Keratinocyte (primary cell): ENCODE measurements around the gene MEAK7. TPM values are rescaled to one million over a fixed set of nuclear protein-coding genes. Genes with fewer than 3 reads are reported as not detected.
A peak's percentile ranks its signal among the peaks of the same experiment; 100 is the strongest.

ENCODE experiments used
- DNase-seq: peaks from one replicate; pipeline ENCODE4 v3.0.0-alpha.2; 2011; ENCODE audit warnings: low read depth, missing footprints, low spot score
- FAIRE-seq: peaks from 2 replicates; lab custom pipeline; 2011; peaks lifted over from hg19 to GRCh38; lab: Jason Lieb, UNC
- H2AFZ ChIP-seq: 2 replicates; pipeline ENCODE4 v1.6.0; 2012; ENCODE audit warnings: low read length, control low read depth, inconsistent platforms; ENCODE audit not compliant: control insufficient read depth
- H3K27ac ChIP-seq: 2 replicates; pipeline ENCODE4 v1.5.1; 2011; ENCODE audit warnings: low read length; ENCODE audit not compliant: control insufficient read depth, insufficient read depth
- H3K27me3 ChIP-seq: 3 replicates; pipeline ENCODE4 v1.6.0; 2011; ENCODE audit warnings: low read length; ENCODE audit not compliant: control insufficient read depth, insufficient read depth; ENCODE audit errors: extremely low read depth
- H3K36me3 ChIP-seq, 2 experiments: 2 replicates in 1 of 2; 3 replicates in 1 of 2; pipeline ENCODE4 v1.5.1; 2011; ENCODE audit warnings: low read length in 2 of 2, mild to moderate bottlenecking in 1 of 2; ENCODE audit not compliant: control insufficient read depth in 2 of 2, insufficient read depth in 2 of 2; ENCODE audit errors: extremely low read depth in 1 of 2
- H3K4me1 ChIP-seq: 3 replicates; pipeline ENCODE4 v1.5.1; 2011; ENCODE audit warnings: low read length; ENCODE audit not compliant: control insufficient read depth, insufficient read depth; ENCODE audit errors: extremely low read depth
- H3K4me2 ChIP-seq: 3 replicates; pipeline ENCODE4 v1.6.0; 2011; ENCODE audit warnings: low read depth, low read length; ENCODE audit not compliant: control insufficient read depth, insufficient read depth; ENCODE audit errors: extremely low read depth
- H3K4me3 ChIP-seq, 3 experiments: fragments of 200-600 bp in 1 of 3; sonication (generic) in 1 of 3; 2 replicates in 2 of 3; 3 replicates in 1 of 3; pipeline ENCODE4 v1.5.1; 2011 to 2016; ENCODE audit warnings: low read length in 3 of 3, mild to moderate bottlenecking in 3 of 3, control low read depth in 2 of 3, inconsistent platforms in 1 of 3, low read depth in 1 of 3, mixed read lengths in 1 of 3, mixed run types in 1 of 3, moderate library complexity in 1 of 3; ENCODE audit not compliant: control insufficient read depth in 2 of 3, insufficient read depth in 2 of 3; ENCODE audit errors: extremely low read depth in 1 of 3
- H3K79me2 ChIP-seq: 2 replicates; pipeline ENCODE4 v1.6.0; 2012; ENCODE audit warnings: low read length; ENCODE audit not compliant: control insufficient read depth, insufficient read depth
- H3K9ac ChIP-seq: 3 replicates; pipeline ENCODE4 v1.6.0; 2011; ENCODE audit warnings: low read length; ENCODE audit not compliant: control insufficient read depth, insufficient read depth; ENCODE audit errors: extremely low read depth
- H3K9me1 ChIP-seq: 3 replicates; pipeline ENCODE4 v1.6.0; 2011; ENCODE audit warnings: low read length; ENCODE audit not compliant: control insufficient read depth, insufficient read depth; ENCODE audit errors: extremely low read depth
- H3K9me3 ChIP-seq: 2 replicates; pipeline ENCODE4 v1.5.1; 2012; ENCODE audit warnings: low read depth, low read length; ENCODE audit not compliant: control insufficient read depth
- H4K20me1 ChIP-seq: 3 replicates; pipeline ENCODE4 v1.6.0; 2011; ENCODE audit warnings: low read length; ENCODE audit not compliant: control insufficient read depth, insufficient read depth; ENCODE audit errors: extremely low read depth
- CTCF ChIP-seq, 3 experiments: IDR thresholded peaks in 1 of 3; conservative IDR thresholded peaks in 1 of 3; optimal IDR thresholded peaks in 1 of 3; 2 replicates in 2 of 3; 3 replicates in 1 of 3; pipeline versions ENCODE3 to v1.5.1; 2011; ENCODE audit warnings: low read length in 3 of 3, mild to moderate bottlenecking in 3 of 3, moderate library complexity in 2 of 3, control low read depth in 1 of 3, inconsistent platforms in 1 of 3; ENCODE audit not compliant: insufficient read depth in 2 of 3; ENCODE audit errors: extremely low read depth in 1 of 3
- EZH2 ChIP-seq: IDR thresholded peaks from one replicate; pipeline ENCODE4 v1.6.1; 2012; ENCODE audit warnings: inconsistent platforms, mild to moderate bottlenecking, low read length, moderate library complexity
- dilution Hi-C: fragments of 300-500 bp; cut with MboI; formaldehyde crosslinking; loops from one replicate; pipeline ENCODE4 v1.7.0; 2020; ENCODE audit warnings: low sequenced_read_pairs; ENCODE audit not compliant: extremely low pct_ligation_motif_present
- polyA plus RNA-seq, 5 experiments: library from polyadenylated mRNA; depleted of rRNA in 3 of 5; stranded (reverse) in 3 of 5; stranded (forward) in 1 of 5; unstranded in 1 of 5; fragments of >200 nt; gene quantifications; 1 replicate in 1 of 5; 2 replicates in 3 of 5; 3 replicates in 1 of 5; pipeline versions ENCODE4 v1.2.1 to v1.2.3, GENCODE V29; 2011 to 2012; ENCODE audit warnings: missing spikeins in 2 of 5, low read depth in 1 of 5, low replicate concordance in 1 of 5

The MEAK7 gene
- polyA plus RNA-seq, 1 donor (not counting 4 experiments of a cell fraction or from before 2014, with no cell fraction given) = 81.0 TPM

GRCh38 chr16:84531671-84532111 lies 27.2 kb upstream of the MEAK7 start:
- TF ChIP-seq CTCF (optimal IDR thresholded peaks at IDR 0.05 in 1 of 3, IDR thresholded peaks at IDR 0.05 in 1 of 3, conservative IDR thresholded peaks at IDR 0.05 in 1 of 3; ENCODE audit: extremely low read depth in 1 of 3, insufficient read depth in 2 of 3, low read length in 3 of 3) (no peak), EZH2 (no peak)
- H3K4me3 ChIP-seq = peak overlapping the region in 1 of 3 experiments; percentile 47
- no peaks in the 10 kb centered on the region for H4K20me1 ChIP-seq
- no peaks in the 10 kb centered on the region for H3K36me3 ChIP-seq
- peak overlapping the region; percentile 80 for H3K4me2 ChIP-seq
- peak; percentile 49 for FAIRE-seq
- H3K27ac ChIP-seq = peak overlapping the region; percentile 44
- H3K27me3 ChIP-seq = peaks cover 3% of the 10 kb centered on the region
- dilution Hi-C loops = no loop called here
- DNase-seq = peak; percentile 67
- H2AFZ ChIP-seq = peak overlapping the region; percentile 37
- peaks cover 8% of the 10 kb centered on the region for H3K9me3 ChIP-seq
- no peaks in the 10 kb centered on the region for H3K9me1 ChIP-seq
- H3K79me2 ChIP-seq = no peaks in the 10 kb centered on the region
- peaks cover 31% of the 10 kb centered on the region for H3K4me1 ChIP-seq
- H3K9ac ChIP-seq = no peak overlapping the region

GRCh38 chr16:84530590-84530989 lies 26.1 kb upstream of the MEAK7 start:
- FAIRE-seq = no peak
- dilution Hi-C loops = no loop called here

More at GRCh38 chr16:84530590-84530989, 26.1 kb upstream of the MEAK7 start:
- Histone ChIP-seq H3K27me3 (peaks cover 3% of the 10 kb centered on the region), H3K4me3 (no peak overlapping the region), H3K36me3 (no peaks in the 10 kb centered on the region), H4K20me1 (no peaks in the 10 kb centered on the region), H3K4me1 (peaks cover 31% of the 10 kb centered on the region), H3K9ac (no peak overlapping the region), H3K9me1 (no peaks in the 10 kb centered on the region), H3K79me2 (no peaks in the 10 kb centered on the region), H3K4me2 (no peak overlapping the region), H2AFZ (no peak overlapping the region), H3K9me3 (peaks cover 8% of the 10 kb centered on the region), H3K27ac (no peak overlapping the region)
- no peak for DNase-seq
- TF ChIP-seq EZH2 (no peak), CTCF (optimal IDR thresholded peaks at IDR 0.05 in 1 of 3, IDR thresholded peaks at IDR 0.05 in 1 of 3, conservative IDR thresholded peaks at IDR 0.05 in 1 of 3; ENCODE audit: extremely low read depth in 1 of 3, insufficient read depth in 2 of 3, low read length in 3 of 3) (no peak)
